Measurements from ENCODE around the gene NFATC3.

NFATC3 gene

GRCh38 chr16:68231384-68232136 is 146.4 kb downstream of the NFATC3 start:
- no peak for DNase-seq (ENCODE audit: low spot score)

DNA sequence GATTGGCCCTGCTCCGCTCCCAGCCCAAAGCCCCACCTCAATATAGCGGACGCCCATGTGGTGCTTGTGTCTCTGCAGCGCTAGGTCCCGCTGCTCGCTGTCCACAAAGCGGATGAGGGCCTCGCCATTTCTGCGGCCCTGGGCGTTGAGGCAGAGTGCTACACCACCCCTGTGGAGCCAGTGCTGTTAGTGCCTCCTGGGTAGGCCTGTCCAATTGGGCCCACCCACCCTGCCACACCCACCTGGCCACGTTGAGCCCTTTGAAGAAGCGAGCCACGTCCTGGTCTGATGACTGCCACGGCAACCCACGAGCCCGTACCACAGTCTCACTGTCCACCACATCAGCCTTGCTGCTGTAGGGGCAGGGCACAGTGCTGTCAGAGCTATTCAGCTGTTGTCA is 147.2 kb downstream of the NFATC3 start:
- no peak for DNase-seq (ENCODE audit: low spot score)

GRCh38 chr16:68233085-68233834 is 148.1 kb downstream of the NFATC3 start:
- DNase-seq (ENCODE audit: low spot score), result no peak

DNA sequence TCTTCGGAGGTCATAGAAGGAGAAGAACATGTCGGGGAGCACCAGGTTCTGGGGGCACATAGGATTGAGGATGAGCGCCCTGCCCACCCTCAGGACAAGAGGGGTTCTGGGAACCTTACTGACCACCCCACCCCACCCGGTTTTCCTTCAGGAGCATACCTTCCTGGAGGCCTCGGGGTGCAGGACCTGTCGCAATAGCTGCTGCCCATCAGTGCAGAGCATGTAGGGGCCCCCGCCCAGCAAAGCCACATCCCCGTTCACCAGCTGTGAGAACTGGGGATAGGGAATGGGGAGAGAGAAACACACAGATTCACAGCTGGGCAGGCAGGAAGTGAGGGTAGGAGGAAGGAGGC is 148.6 kb downstream of the NFATC3 start:
- no peak for DNase-seq (ENCODE audit: low spot score)

DNA sequence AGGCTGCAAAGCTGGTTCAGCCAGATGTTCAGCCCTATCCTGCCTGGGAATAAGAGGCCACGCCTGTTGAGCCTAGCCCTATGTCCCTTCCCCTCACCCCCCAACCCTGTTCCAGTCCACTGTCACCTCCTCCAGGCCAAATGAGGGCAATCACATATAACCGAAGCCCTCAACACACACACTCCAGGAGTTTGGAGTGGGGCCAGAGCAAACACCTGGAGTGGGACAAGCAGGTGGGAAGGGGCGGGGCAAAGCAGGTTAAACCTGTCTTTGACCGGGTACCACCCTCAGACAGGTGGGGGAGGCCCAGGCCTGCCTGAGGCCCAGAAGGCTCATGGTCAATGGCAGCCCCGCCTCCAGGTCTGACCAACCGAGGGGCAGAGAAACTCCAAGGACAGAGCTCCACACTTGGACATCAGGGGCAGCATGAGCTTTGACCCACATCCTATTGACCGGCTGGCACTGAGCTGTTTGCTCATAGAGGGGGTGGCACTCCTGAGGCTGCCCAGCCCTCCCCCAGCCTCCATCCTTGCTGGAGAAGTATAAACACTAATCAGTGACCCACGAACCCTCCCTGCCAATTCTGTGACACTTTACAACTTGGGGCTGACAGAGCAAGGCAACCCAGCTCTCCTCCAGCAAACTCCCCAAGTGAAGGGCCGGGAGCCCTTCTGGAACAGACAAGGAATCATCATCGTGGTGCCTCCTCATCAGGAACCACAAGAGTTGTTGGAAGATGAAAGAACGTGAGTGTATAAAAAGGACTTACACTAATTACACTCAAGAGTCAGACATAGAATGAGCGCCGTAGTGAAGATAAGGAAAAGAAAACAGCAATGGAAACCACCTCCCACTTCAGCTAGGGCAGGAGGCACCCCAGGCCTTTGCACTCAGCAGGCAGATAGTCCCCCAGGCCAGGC is 149.3 kb downstream of the NFATC3 start:
- no peak for DNase-seq (ENCODE audit: low spot score)

- DNase-seq (ENCODE audit: low spot score), result no peak
Observed at GRCh38 chr16:68235108-68235886, 150.1 kb downstream of the NFATC3 start.

GRCh38 chr16:68235887-68236136 is 150.6 kb downstream of the NFATC3 start, which contains the start of gene ESRP2:
ESRP2 (minus strand) TSS chr16:68236127; CDS start chr16:68236045, 82 bp downstream.
- no peak for DNase-seq (ENCODE audit: low spot score)

GRCh38 chr16:68236137-68236825 is 151.1 kb downstream of the NFATC3 start:
- no peak for DNase-seq (ENCODE audit: low spot score)

- no peak for DNase-seq (ENCODE audit: low spot score)
Observed at GRCh38 chr16:68236826-68237242, 151.7 kb downstream of the NFATC3 start.

DNA sequence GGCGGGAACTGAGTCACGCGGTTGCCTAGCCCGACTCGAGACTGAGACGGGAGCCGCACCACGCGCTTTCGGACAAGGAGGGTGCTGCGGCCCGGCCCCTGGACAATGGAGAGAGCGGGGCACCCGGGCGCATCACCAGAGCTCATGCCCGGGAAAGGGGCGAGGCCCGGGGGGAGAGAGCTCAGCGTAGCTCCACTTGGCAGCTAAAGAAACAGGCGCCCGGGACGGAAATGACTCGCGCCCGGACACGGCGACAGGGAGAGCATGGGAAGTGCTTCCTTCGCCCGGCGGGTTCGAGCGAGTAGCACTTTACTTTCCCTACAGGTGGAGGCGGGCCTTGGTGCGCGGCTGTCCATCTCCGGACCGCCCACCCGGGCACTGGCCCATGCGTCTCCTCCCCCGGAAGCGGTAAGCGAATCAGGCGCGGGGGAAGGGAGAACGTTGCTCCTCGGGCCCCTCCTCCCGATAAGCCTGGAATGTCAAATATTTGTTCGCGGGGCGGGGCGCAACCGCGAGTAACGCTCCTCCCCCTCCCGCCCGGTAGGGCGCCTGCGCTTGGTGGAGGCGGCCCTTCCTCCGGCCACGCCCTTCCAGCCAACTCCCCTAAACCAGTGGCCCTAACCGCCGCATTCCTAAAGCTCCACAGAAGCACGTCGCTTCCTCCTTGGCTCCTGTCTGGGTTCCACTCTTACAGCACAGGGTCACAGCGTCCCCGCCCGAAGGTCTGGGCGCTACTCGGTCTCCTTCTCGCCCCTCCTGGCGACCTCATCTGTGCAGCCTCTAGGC is 152.3 kb downstream of the NFATC3 start:
- peak; percentile 94 for DNase-seq (ENCODE audit: low spot score)

GRCh38 chr16:68238029-68238345 is 152.8 kb downstream of the NFATC3 start:
- DNase-seq (ENCODE audit: low spot score), result no peak

- DNase-seq (ENCODE audit: low spot score), result no peak
Observed at GRCh38 chr16:68242085-68242484, 156.9 kb downstream of the NFATC3 start.

GRCh38 chr16:68242926-68243858 is 158.0 kb downstream of the NFATC3 start:
- no peak for DNase-seq (ENCODE audit: low spot score)

DNA sequence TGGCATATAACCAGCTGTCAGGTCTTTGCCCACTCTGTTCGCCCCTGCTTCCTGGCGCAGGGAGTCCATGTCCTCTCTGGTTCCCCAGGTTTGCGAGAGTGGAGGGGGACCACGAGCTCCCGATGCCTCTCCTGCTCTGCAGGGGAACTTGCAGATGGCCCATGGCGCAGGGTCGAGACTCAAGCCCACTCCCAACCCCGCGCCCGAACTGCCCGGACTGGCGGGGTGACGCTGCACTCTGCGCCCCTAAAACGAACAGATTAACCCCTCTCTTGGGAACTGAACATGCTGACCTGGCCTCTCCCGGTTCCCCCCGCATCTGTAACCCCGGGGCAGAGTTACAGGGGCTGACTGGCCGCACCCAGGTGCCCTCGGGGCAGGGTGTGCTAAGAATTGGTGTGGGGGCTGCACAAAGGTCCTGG is 159.3 kb downstream of the NFATC3 start:
- DNase-seq (ENCODE audit: low spot score), result no peak

- peak; percentile 90 for DNase-seq (ENCODE audit: low spot score)
Observed at GRCh38 chr16:68244903-68245853, 160.0 kb downstream of the NFATC3 start, which contains the start of gene PLA2G15. PLA2G15 (plus strand) TSS chr16:68245373; CDS start chr16:68245427, 54 bp downstream.

DNA sequence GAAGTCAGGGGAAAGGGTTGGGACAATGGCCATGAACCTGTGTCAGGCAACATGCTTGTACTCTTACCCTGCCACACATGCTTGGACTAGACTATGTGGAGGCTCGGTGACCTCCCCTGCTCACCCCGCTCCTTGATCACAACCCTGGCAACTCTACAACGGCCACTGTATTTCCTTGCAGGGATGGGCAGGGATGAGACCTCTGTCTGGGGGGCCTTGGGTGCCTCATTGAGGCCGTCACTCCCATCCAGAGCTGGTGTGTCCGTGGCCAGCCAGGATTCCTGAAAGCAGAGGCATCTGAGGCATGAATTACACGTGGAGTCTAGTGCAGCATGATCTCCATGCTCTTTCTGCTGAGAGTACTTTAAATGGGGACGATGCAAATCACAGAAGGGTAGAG is 161.0 kb downstream of the NFATC3 start:
- DNase-seq (ENCODE audit: low spot score), result no peak

- no peak for DNase-seq (ENCODE audit: low spot score)
Observed at GRCh38 chr16:68246666-68247065, 161.5 kb downstream of the NFATC3 start.

DNA sequence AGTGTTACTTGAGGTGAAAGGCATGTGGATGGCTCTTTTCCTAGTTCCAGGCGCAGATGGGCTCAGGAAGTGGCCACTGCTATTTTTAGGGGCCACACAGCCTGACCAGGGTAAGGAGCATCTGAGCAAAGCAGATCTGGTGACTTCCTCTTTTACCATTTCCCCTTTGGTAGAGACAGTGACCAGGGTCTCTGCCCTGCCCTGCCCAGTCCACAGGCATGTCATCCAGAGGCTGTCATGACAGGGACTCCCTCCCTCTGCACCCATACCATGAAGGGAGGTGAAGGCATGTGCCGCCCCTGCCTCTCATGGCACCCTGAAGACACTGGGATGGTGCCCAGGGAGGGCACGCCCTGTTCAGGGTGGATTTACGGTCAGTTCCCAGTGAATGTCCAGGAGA is 162.2 kb downstream of the NFATC3 start:
- peak; percentile 64 for DNase-seq (ENCODE audit: low spot score)
